ENCODE data around the gene CCDC158. TPM values are rescaled to one million over a fixed set of nuclear protein-coding genes. Genes with fewer than 3 reads are reported as not detected.

CCDC158 gene
- total and polyA plus RNA-seq, 2 of the 4 experiments (the other 2 are of a cell fraction), result not detected

GRCh38 chr4:76442807-76443206 is 21.9 kb upstream of the CCDC158 start:
- Histone ChIP-seq H3K79me1 (ENCODE audit: low read depth in 1 of 2, low read length in 2 of 2) (no peaks in the 10 kb centered on the region), H3K27ac (ENCODE audit: insufficient read depth, low read length) (no peak overlapping the region), H3K9me3 (ENCODE audit: control insufficient read depth, insufficient read depth, low read length) (peaks cover 4% of the 10 kb centered on the region), H3K4me2 (ENCODE audit: low read depth, low read length) (no peak overlapping the region), H2BK120ac (ENCODE audit: low read depth, low read length) (no peak overlapping the region), H2BK20ac (ENCODE audit: low read depth, low read length) (no peak overlapping the region), H3K27me3 (ENCODE audit: control insufficient read depth, insufficient read depth, low read length) (peaks cover 20% of the 10 kb centered on the region), H3K4me3 (ENCODE audit: insufficient read depth, low read depth, low read length) (no peak overlapping the region), H2BK15ac (ENCODE audit: low read depth, low read length) (no peak overlapping the region), H2BK5ac (ENCODE audit: low read depth, low read length, poor library complexity, severe bottlenecking) (no peak overlapping the region), H3K18ac (ENCODE audit: low read depth, low read length) (no peak overlapping the region), H4K8ac (ENCODE audit: low read depth in 2 of 2, low read length in 2 of 2) (no peak overlapping the region), H3K9ac (ENCODE audit: low read depth, low read length) (no peak overlapping the region), H2AK5ac (ENCODE audit: low read depth, low read length) (no peak overlapping the region), H3K14ac (replicated peaks; ENCODE audit: low read depth, low read length) (no peak overlapping the region), H2AK9ac (replicated peaks; ENCODE audit: low read depth, low read length, poor library complexity) (no peak overlapping the region), H3K36me3 (ENCODE audit: control insufficient read depth, insufficient read depth, low read length) (no peaks in the 10 kb centered on the region), H3K4ac (ENCODE audit: low read depth, low read length) (no peak overlapping the region), H4K20me1 (ENCODE audit: insufficient read depth, low read length) (no peaks in the 10 kb centered on the region), H3K56ac (ENCODE audit: extremely low read depth, insufficient read depth, low read length) (no peak overlapping the region), H3K23ac (ENCODE audit: low read depth, low read length) (no peak overlapping the region), H4K5ac (ENCODE audit: low read depth, low read length) (no peak overlapping the region), H3K9me1 (ENCODE audit: insufficient read depth, low read length) (no peaks in the 10 kb centered on the region), H2AFZ (replicated peaks; ENCODE audit: low read length, poor library complexity) (no peak overlapping the region), H4K91ac (ENCODE audit: insufficient read depth, low read depth, low read length) (no peak overlapping the region), H3K4me1 (ENCODE audit: control insufficient read depth, insufficient read depth, low read length) (no peaks in the 10 kb centered on the region)
- no peak for DNase-seq
- in situ Hi-C loops (cut with MboI; ENCODE audit: low sequenced_read_pairs), result loop anchor here (25.0 kb wide), 1 partner anchor 769 kb away; no protein-coding TSS in a partner anchor
- CTCF ChIA-PET, result interaction anchor here (0.6 kb wide), 1 partner anchor 576 kb away, joined by 6 read pairs; no protein-coding TSS in a partner anchor
- dilution Hi-C loops (cut with HindIII; ENCODE audit: low sequenced_read_pairs, unreplicated experiment), result no loop called here
- intact Hi-C loops (cut with micrococcal nuclease), result no loop called here
- 93% methylated on average over 2 of the region's 3 CpGs; no CpG with 5 or more reads in 1 of the 2 experiments for WGBS, 2 experiments (ENCODE audit: extremely low coverage in 2 of 2, insufficient read length in 1 of 2)
- ATAC-seq (ENCODE audit: low read depth), result no peak
- BruUV-seq (replicated peaks), result no TSS peak
- TF ChIP-seq MAFK (IDR thresholded peaks at IDR 0.05; ENCODE audit: low read depth, low read length) (no peak), MXI1 (IDR thresholded peaks at IDR 0.05; ENCODE audit: borderline replicate concordance, low read depth, low read length) (no peak), RAD21 (IDR thresholded peaks at IDR 0.05; ENCODE audit: low read length) (no peak), BHLHE40 (IDR thresholded peaks at IDR 0.05; ENCODE audit: low read depth, low read length) (no peak), CTCF (conservative IDR thresholded peaks at IDR 0.05; ENCODE audit: low read depth, low read length) (no peak), USF2 (IDR thresholded peaks at IDR 0.05; ENCODE audit: low read depth, low read length) (no peak), POLR2A (IDR thresholded peaks at IDR 0.05; ENCODE audit: low read depth, low read length) (no peak), SMC3 (IDR thresholded peaks at IDR 0.05; ENCODE audit: low read depth, low read length) (no peak)
- POLR2A ChIA-PET (ENCODE audit: unreplicated experiment), result interaction anchor here (0.6 kb wide), 1 partner anchor 598 kb away, joined by 3 read pairs; no protein-coding TSS in a partner anchor
